Breast epithelium (tissue), 3 donors: ENCODE results near the gene DNAH3.

Experiments used
- POLR2A ChIP-seq: fragments of 450-650 bp; IDR thresholded peaks from one replicate; pipeline ENCODE4 v1.6.1; 2016; ENCODE audit warnings: antibody characterized with exemption, mild to moderate bottlenecking, moderate library complexity
- TF ChIP-seq, protein P1 (sequence below), 3 donors: fragments of 450-650 bp; IDR thresholded peaks; one replicate each; pipeline ENCODE4 v1.5.1; 2016 to 2017; ENCODE audit warnings: antibody characterized with exemption in 3 of 3, mild to moderate bottlenecking in 3 of 3, moderate library complexity in 3 of 3

DNA sequence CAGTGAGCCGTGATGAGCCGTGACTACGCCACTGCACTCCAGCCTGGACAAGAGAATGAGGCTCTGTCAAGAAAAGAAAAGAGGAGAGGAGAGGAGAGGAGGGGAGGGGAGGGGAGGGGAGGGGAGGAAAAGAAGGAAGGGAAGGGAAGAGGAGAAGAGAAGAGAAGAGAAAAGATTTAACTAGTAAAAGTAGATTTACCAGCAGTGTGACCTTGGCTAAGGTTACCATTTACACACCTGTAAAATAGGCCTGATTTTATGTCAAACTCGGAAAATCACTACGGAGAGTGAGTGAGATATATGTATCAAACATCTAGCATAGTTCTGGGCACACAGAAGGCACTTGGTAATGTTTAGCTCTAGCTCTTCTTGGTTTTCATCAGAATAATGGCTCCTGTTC, 140.8 kb downstream of the DNAH3 start:
- no peak for TF ChIP-seq POLR2A
- TF ChIP-seq, protein P1, sequence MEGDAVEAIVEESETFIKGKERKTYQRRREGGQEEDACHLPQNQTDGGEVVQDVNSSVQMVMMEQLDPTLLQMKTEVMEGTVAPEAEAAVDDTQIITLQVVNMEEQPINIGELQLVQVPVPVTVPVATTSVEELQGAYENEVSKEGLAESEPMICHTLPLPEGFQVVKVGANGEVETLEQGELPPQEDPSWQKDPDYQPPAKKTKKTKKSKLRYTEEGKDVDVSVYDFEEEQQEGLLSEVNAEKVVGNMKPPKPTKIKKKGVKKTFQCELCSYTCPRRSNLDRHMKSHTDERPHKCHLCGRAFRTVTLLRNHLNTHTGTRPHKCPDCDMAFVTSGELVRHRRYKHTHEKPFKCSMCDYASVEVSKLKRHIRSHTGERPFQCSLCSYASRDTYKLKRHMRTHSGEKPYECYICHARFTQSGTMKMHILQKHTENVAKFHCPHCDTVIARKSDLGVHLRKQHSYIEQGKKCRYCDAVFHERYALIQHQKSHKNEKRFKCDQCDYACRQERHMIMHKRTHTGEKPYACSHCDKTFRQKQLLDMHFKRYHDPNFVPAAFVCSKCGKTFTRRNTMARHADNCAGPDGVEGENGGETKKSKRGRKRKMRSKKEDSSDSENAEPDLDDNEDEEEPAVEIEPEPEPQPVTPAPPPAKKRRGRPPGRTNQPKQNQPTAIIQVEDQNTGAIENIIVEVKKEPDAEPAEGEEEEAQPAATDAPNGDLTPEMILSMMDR (IDR thresholded peaks at IDR 0.05) = no peak
